PFSK-1 (cell line): ENCODE data around the gene DGCR2.

Experiments used
- FOXP2 ChIP-seq: optimal IDR thresholded peaks from 2 replicates; pipeline ENCODE3; 2011; ENCODE audit warnings: borderline replicate concordance, control low read depth, inconsistent platforms; ENCODE audit not compliant: insufficient read depth; ENCODE audit errors: extremely low read length, extremely low read depth
- POLR2AphosphoS5 ChIP-seq: IDR thresholded peaks from 2 replicates; pipeline ENCODE4 v1.6.1; 2012; ENCODE audit warnings: low read depth, mild to moderate bottlenecking, control low read depth, low read length, moderate library complexity
- SIN3A ChIP-seq: IDR thresholded peaks from 2 replicates; pipeline ENCODE4 v1.6.1; 2012; ENCODE audit warnings: mild to moderate bottlenecking, low read length, moderate library complexity, borderline replicate concordance; ENCODE audit not compliant: insufficient read depth
- TAF1 ChIP-seq: IDR thresholded peaks from 2 replicates; pipeline ENCODE4 v1.6.1; 2012; ENCODE audit warnings: low read length, control low read depth, borderline replicate concordance; ENCODE audit not compliant: insufficient read depth
- TF ChIP-seq, protein P1 (sequence below), 2 experiments: IDR thresholded peaks; 2 replicates each; pipeline versions ENCODE4 v1.6.1 to v1.8.0; 2011 to 2012; ENCODE audit warnings: low read depth in 2 of 2, low read length in 2 of 2, control low read depth in 1 of 2, inconsistent platforms in 1 of 2, mild to moderate bottlenecking in 1 of 2, moderate library complexity in 1 of 2; ENCODE audit not compliant: insufficient read depth in 1 of 2

DNA sequence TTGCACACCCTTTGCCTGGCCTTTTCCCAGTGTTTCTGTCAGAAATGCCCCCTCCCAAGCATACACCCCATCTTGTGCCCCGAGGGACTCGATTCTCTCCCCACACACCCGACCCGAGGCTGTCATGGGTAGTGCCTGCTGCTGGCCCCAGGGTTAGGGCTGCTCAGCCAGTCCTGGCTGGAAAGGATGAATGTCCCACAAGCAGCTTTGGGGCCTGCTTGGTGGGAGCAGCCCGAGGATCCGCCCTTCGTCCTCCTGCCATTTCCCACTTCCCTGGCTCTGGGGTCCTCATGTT, 131.1 kb downstream of the DGCR2 start:
- no peak for TF ChIP-seq TAF1
- TF ChIP-seq, protein P1, sequence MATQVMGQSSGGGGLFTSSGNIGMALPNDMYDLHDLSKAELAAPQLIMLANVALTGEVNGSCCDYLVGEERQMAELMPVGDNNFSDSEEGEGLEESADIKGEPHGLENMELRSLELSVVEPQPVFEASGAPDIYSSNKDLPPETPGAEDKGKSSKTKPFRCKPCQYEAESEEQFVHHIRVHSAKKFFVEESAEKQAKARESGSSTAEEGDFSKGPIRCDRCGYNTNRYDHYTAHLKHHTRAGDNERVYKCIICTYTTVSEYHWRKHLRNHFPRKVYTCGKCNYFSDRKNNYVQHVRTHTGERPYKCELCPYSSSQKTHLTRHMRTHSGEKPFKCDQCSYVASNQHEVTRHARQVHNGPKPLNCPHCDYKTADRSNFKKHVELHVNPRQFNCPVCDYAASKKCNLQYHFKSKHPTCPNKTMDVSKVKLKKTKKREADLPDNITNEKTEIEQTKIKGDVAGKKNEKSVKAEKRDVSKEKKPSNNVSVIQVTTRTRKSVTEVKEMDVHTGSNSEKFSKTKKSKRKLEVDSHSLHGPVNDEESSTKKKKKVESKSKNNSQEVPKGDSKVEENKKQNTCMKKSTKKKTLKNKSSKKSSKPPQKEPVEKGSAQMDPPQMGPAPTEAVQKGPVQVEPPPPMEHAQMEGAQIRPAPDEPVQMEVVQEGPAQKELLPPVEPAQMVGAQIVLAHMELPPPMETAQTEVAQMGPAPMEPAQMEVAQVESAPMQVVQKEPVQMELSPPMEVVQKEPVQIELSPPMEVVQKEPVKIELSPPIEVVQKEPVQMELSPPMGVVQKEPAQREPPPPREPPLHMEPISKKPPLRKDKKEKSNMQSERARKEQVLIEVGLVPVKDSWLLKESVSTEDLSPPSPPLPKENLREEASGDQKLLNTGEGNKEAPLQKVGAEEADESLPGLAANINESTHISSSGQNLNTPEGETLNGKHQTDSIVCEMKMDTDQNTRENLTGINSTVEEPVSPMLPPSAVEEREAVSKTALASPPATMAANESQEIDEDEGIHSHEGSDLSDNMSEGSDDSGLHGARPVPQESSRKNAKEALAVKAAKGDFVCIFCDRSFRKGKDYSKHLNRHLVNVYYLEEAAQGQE (IDR thresholded peaks at IDR 0.05; ENCODE audit: insufficient read depth in 1 of 2, low read depth in 2 of 2, low read length in 2 of 2), result no peak
- TF ChIP-seq POLR2AphosphoS5, result no peak
- no peak for TF ChIP-seq SIN3A
- TF ChIP-seq FOXP2, result no peak
